Measurements from ENCODE around the gene ATP8B4.

The ATP8B4 gene

DNA sequence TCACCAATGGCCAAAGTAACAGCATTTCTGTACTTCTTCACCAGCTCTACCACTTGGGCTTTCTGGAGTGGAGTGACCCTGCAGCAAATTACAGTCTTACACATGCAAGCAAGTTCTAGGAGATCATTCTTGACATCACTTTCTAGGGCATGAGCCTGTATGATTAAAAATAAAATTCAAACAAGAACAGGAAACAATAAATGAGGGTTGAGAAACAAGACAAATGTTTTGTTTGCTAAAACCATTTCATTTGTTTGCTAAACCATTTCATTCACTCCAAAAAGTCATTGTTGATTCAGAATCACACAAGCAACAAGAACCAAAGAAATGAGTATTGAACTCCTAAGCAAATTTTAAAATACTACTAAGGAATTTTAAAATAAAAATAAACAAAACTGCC is 220.9 kb downstream of the ATP8B4 start:
- TF ChIP-seq GATA1 (IDR thresholded peaks at IDR 0.05; ENCODE audit: low read depth, low read length) (no peak), POLR2A (IDR thresholded peaks at IDR 0.05; ENCODE audit: low read length) (no peak)
- DNase-seq: no peak

DNA sequence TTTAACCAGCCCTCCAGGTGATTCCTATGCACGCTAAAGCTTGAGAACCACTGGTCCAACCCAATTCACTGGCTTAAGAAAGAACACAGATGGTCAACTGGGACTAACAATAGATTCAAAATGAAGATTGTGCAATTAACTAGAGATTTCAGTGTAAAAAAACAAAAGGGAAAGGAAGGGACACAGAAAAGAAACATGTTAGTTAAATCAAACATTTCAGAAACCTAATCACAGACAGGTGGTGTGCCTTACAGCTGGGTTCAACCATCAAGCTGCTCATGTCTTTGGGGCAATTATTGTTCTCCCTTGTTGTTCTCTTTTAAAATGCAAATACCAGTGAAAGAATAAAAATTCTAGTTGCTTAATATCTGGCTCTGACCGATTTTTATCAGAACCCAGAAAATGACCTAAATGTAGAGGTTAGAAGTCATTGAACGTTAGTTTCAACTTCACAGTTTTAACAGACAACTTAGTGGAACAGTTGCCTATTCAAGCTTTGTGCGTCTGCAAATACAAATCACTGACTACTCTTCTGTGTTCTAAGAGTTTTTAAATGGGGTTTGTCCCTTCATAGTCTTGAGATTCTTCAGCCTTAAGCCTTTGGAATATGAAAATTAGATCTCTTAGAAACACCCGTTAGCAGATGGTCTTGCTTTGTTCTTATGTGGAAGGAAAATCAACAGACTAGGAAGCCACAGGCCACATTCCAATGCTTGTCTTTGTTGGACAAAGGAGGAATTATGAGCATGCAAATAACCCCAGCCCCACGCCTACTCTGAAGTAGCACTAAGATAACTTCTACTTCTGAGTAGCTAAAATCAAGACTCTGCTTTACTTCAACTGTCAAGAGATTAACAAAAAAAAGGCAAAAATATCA is 223.4 kb downstream of the ATP8B4 start:
- no peak for DNase-seq
- TF ChIP-seq GATA1 (IDR thresholded peaks at IDR 0.05; ENCODE audit: low read depth, low read length) (no peak), POLR2A (IDR thresholded peaks at IDR 0.05; ENCODE audit: low read length) (no peak)

DNA sequence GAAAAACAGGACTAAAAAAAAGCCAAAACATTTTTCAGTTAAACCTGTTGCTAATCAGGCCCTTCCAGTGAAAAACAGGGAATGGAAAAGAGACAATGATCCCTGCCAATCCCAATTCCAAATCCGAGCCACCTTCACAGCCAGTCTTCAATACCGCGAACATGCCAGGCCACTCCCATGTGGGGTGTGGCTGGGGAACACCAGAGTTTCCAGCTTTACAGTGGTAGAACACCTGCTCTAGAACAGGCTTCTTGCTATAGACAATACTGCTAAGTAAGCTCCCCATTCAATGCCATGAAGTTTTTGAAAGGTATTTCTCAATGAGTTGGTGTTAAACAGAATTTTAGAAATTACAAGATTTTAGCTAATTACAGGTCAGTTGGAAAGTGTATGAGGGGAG is 228.3 kb downstream of the ATP8B4 start:
- DNase-seq: no peak
- TF ChIP-seq GATA1 (IDR thresholded peaks at IDR 0.05; ENCODE audit: low read depth, low read length): no peak
- no peak for TF ChIP-seq POLR2A (IDR thresholded peaks at IDR 0.05; ENCODE audit: low read length)

DNA sequence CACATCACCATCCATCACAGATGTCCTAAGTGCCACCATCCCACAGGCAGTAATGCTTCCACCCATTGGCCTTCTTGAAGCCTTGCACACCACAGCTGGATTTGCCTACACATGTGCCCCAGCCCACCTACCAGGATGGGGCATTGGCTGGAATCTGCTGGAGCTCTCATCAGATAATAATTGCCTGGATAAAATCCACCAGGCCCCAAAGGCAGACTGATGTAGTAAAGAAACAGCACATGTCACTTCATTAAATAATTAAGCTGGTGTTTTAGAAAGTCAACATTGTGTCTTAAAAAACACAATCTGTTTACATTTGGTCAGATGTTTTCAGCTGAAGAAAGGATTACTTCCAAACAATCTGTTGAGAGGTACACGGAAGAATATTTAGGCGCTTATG is 229.5 kb downstream of the ATP8B4 start:
- TF ChIP-seq GATA1 (IDR thresholded peaks at IDR 0.05; ENCODE audit: low read depth, low read length) (no peak), POLR2A (IDR thresholded peaks at IDR 0.05; ENCODE audit: low read length) (no peak)

DNA sequence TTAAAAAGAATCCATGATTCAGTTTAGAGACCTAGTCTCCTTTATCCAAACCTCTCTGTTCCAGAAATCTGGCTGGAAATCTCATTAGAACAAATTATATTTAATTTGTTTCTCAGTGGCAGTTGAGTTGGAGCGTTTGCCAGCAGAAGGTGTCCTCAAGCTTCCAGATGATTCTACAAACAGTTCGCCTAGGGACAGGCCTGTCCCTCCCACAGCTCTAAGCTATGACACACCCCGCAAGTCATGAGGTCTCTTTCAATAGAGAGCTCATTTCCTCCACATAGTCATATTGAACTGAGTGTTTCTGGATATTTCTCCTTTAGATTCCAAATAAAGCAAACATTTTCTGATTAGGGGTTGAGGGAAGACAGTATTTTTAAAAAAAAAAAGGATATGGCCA is 230.3 kb downstream of the ATP8B4 start:
- no peak for DNase-seq
- no peak for TF ChIP-seq POLR2A (IDR thresholded peaks at IDR 0.05; ENCODE audit: low read length)
- no peak for TF ChIP-seq GATA1 (IDR thresholded peaks at IDR 0.05; ENCODE audit: low read depth, low read length)

More for the DNA sequence above, 229.5 kb downstream of the ATP8B4 start:
- no peak for DNase-seq

DNA sequence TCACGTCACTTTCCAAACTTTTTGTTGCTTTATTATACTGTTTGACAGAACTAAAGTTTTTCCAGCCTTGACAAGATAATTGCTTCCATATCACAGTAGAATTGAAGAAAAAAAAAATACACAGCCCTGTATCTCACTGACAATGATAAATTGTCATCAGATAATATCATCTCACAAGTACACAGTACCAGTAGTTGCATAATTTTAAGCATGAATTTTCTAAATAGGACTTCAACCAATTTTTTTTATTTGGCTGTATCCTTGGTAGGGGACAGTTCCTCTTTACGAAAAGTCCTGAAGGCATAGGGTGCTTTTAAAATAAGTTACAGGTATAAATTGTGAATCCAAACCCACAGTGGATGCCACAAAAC is 230.7 kb downstream of the ATP8B4 start:
- TF ChIP-seq POLR2A (IDR thresholded peaks at IDR 0.05; ENCODE audit: low read length) (no peak), GATA1 (IDR thresholded peaks at IDR 0.05; ENCODE audit: low read depth, low read length) (no peak)
- no peak for DNase-seq

DNA sequence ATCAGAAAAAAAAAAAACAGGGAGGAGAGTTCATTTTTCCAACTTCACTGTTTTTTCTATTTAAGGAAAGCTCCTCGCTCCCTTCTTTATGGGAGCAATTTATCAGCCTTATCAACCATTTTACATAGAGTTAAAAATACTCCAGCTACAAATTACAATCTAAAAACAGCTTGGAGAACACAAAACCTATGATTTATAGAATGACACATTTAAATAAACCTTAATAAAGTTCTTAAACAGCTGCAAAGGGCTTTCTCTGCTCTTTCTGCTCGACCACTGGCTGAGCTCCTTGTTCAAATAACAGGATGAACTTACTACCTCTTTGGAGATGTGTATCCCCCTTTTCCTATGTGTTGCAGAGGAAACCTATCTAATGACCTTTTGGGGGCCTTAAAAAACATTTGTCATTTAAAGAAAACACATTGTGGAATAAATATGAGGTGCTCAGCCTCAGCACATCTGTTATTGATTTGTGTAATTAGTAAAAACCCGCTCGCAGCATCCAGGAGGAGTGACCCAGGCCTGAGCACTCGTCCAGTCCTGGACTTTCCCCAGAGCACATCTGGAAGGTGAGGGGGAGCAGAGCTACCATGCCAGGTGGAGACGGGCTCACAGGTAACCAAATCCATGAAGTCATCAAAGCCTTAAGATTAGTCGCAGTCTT is 231.2 kb downstream of the ATP8B4 start:
- DNase-seq: no peak

DNA sequence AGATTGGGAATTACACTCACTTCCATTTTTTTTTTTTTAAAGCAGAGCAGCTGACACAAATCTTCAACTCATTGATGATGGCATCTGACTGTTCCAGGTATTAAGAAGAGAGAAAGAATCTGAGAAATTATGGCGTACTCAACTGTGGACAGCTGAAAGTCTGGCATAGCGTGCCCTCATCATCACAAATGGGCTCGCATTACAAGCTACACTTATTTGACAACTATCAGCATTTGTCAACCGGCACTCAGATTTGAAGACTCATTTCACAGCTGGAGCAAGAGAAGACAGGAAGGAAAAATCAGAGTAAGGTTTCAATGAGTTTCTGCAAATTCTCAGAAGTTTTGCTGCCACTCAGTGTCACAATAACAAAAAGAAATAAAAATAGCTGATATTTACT is 235.9 kb downstream of the ATP8B4 start:
- no peak for DNase-seq
- TF ChIP-seq GATA1 (IDR thresholded peaks at IDR 0.05; ENCODE audit: low read depth, low read length) (no peak), POLR2A (IDR thresholded peaks at IDR 0.05; ENCODE audit: low read length) (no peak)

More for the DNA sequence above, 231.2 kb downstream of the ATP8B4 start:
- no peak for TF ChIP-seq GATA1 (IDR thresholded peaks at IDR 0.05; ENCODE audit: low read depth, low read length)

DNA sequence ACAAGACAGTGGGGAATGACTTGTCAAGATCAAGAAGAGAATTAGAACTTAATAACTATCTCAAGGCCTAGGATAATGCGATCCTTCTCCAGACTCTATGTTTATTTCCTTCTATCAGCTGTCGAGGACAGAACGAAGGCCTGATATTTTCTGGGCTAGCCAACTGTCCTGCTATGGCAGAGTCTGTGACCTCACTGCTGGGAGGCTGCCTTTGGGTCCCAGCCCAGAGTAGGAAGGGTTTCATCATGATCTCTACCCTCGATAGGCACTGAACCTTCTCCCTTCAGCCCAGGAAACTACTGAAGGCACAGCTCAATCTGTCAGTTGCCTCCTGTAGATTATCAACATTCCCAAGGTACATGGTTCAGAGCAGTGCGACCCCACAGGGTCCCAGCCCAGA is 237.2 kb downstream of the ATP8B4 start:
- TF ChIP-seq POLR2A (IDR thresholded peaks at IDR 0.05; ENCODE audit: low read length) (no peak), GATA1 (IDR thresholded peaks at IDR 0.05; ENCODE audit: low read depth, low read length) (no peak)
- no peak for DNase-seq

DNA sequence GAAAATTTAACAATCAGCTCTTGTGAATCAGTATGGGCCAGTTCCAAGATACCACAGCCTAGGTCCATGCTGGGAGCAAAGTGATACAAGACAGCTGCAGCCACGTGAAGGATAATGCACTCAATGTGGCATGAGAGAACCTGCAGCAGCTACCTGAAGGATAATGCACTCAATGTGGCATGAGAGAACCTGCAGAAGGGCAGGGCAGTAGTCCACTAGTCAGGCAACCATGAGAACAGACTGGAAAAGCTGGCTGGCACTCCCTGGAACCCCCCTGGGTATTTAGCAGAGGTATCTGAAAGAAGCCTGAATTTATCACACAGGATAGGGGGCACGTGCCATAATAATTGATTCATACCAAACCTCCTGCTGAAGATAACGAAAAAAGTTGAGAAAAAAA is 237.6 kb downstream of the ATP8B4 start:
- DNase-seq: no peak
- TF ChIP-seq GATA1 (IDR thresholded peaks at IDR 0.05; ENCODE audit: low read depth, low read length): no peak
- TF ChIP-seq POLR2A (IDR thresholded peaks at IDR 0.05; ENCODE audit: low read length): no peak

DNA sequence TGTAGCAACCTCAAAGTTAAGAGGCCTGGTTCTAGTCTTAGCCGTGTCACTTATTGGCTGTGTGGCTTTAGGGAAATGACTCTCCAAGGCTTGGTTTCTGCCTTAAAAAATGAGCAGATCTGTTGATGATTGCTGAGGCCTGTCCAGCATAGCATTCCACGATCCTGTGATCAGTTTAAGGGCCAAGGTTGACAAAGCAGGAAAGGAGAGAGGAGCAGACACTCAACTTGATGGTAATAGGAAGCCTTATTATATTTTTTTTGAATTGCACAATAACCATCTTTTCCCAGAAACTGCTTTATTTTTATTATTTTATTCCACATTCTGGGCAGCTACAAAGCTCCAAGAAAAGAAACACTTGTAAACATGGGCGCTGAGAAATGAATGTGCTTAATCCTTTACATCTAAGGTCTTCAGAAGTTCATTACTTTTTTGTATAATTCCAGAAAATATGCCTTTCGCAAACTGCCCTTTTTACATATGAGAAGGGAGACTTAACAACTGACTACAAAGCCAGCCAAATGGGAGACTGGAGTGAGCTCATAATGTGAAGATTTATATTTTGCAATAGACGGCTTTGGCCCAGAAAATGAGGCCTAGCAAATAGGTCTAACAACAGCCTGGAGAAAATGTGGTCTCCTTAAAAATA is 241.0 kb downstream of the ATP8B4 start:
- TF ChIP-seq POLR2A (IDR thresholded peaks at IDR 0.05; ENCODE audit: low read length): no peak
- no peak for TF ChIP-seq GATA1 (IDR thresholded peaks at IDR 0.05; ENCODE audit: low read depth, low read length)
- no peak for DNase-seq

DNA sequence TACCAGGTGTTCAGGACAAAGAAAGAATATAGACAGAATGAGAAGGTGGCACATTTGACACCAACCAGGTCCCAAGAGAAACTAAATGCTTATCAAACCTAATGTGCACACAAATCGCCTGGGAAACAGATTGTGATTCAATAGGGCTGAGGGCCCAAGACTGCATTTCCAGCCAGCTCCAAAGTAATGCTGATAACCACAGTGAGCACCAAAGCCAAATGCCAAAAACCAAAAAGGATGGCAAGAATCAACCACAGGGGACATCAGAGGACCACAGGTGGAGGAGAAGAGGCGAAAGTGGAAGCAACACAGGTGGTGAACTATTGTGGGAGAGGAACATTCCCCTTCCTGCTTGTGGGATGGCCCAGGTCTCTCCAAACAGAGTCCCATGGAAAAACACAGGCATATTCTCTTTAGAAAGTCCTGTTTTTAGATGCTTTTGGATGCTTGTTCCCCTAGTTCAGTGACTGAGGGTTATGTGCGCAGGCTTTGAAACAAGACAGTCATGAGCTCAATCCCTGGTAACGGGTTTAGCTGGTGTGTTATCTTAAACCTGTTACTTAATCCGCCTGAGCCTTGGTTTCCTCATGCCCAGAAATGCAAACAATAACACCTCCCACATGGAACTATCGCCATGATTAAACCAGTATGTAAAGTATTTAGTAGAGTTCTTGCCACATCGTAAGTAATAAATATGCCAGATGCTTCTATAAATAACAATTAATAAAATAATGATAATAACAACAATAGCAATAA is 241.7 kb downstream of the ATP8B4 start:
- no peak for DNase-seq
- TF ChIP-seq GATA1 (IDR thresholded peaks at IDR 0.05; ENCODE audit: low read depth, low read length) (no peak), POLR2A (IDR thresholded peaks at IDR 0.05; ENCODE audit: low read length) (no peak)

DNA sequence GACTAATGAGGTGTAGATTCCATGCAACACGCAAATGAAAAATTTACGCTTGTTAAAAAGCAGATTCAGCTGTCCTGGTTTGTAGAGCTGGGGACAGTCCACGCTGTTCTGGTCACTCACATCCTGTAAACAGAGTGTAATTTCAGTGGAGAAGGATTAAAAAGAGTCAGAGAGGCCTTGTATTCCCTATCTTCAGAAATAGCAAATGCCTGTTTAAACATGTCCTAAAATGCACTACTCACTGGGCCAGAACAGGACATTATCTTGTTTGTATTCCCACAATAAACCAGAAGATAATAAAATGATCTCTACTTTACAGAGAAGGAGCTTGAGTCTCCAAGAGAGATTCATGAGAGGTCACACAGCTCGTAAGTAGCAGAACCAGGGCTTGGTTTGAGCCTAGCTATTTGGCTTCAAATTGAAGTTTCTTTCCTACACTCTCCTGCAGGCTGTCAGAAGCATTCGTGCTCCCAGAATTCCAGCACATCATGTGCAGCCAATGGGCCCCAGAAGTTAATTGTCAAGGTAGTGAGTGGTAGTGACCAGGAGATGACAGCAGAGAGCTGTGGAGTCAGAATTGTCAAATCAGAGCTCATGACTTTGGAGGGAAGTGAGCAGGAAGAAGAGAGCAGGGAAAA is 242.5 kb downstream of the ATP8B4 start:
- no peak for TF ChIP-seq GATA1 (IDR thresholded peaks at IDR 0.05; ENCODE audit: low read depth, low read length)
- no peak for TF ChIP-seq POLR2A (IDR thresholded peaks at IDR 0.05; ENCODE audit: low read length)
- DNase-seq: peak in 1 of 2 experiments; percentile 16

Data from erythroblast (primary cell).